Measurements from ENCODE around the gene CBLB.
"Not testable (repeated sequence)": the region's sequence is repeated elsewhere in the genome, so short reads cannot be mapped to it uniquely, and the experiment has no call there.

The CBLB gene

GRCh38 chr3:105781871-105782270 lies 86.9 kb downstream of the CBLB start:
- no peak for DNase-seq

GRCh38 chr3:105780107-105780506 lies 88.7 kb downstream of the CBLB start:
- no peak for DNase-seq

- DNase-seq, result no peak
Measured at GRCh38 chr3:105775368-105775767, 93.4 kb downstream of the CBLB start.

- no peak for DNase-seq
Measured at GRCh38 chr3:105774444-105775180, 94.2 kb downstream of the CBLB start.

- DNase-seq, result no peak
Measured at GRCh38 chr3:105773291-105773690, 95.5 kb downstream of the CBLB start.

- DNase-seq, result no peak
Measured at GRCh38 chr3:105772635-105773034, 96.2 kb downstream of the CBLB start.

GRCh38 chr3:105771392-105771791 lies 97.4 kb downstream of the CBLB start:
- no peak for DNase-seq

GRCh38 chr3:105770410-105770809 lies 98.4 kb downstream of the CBLB start:
- no peak for DNase-seq

- DNase-seq, result no peak
Measured at GRCh38 chr3:105767776-105768175, 101.0 kb downstream of the CBLB start.

GRCh38 chr3:105767216-105767615 lies 101.6 kb downstream of the CBLB start:
- no peak for DNase-seq

GRCh38 chr3:105765308-105765639 lies 103.5 kb downstream of the CBLB start:
- no peak for DNase-seq

GRCh38 chr3:105764378-105765307 lies 104.2 kb downstream of the CBLB start:
- DNase-seq, result no peak

GRCh38 chr3:105763659-105764036 lies 105.2 kb downstream of the CBLB start:
- DNase-seq, result no peak

- DNase-seq, result no peak
Measured at GRCh38 chr3:105762749-105763658, 105.8 kb downstream of the CBLB start.

GRCh38 chr3:105762214-105762613 lies 106.6 kb downstream of the CBLB start:
- not testable (repeated sequence) for DNase-seq

GRCh38 chr3:105759442-105760078 lies 109.3 kb downstream of the CBLB start:
- DNase-seq, result no peak

- DNase-seq, result no peak
Measured at GRCh38 chr3:105758451-105758850, 110.4 kb downstream of the CBLB start.

- DNase-seq, result no peak
Measured at GRCh38 chr3:105755121-105755886, 113.5 kb downstream of the CBLB start.

- no peak for DNase-seq
Measured at GRCh38 chr3:105752791-105753415, 115.9 kb downstream of the CBLB start.

- DNase-seq, result no peak
Measured at GRCh38 chr3:105747696-105748095, 121.1 kb downstream of the CBLB start.

- DNase-seq, result no peak
Measured at GRCh38 chr3:105747060-105747541, 121.7 kb downstream of the CBLB start.
